22Rv1 (cell line): ENCODE measurements around the gene RABGGTA.

Source experiments
- ZFX ChIP-seq: fragments of 450-650 bp; IDR thresholded peaks from 2 replicates; pipeline ENCODE4 v1.6.1; 2017; ENCODE audit warnings: antibody characterized with exemption, borderline replicate concordance
- TF ChIP-seq, protein P1 (sequence below): fragments of 450-650 bp; IDR thresholded peaks from 2 replicates; pipeline ENCODE4 v1.5.1; 2017; ENCODE audit warnings: mild to moderate bottlenecking

DNA sequence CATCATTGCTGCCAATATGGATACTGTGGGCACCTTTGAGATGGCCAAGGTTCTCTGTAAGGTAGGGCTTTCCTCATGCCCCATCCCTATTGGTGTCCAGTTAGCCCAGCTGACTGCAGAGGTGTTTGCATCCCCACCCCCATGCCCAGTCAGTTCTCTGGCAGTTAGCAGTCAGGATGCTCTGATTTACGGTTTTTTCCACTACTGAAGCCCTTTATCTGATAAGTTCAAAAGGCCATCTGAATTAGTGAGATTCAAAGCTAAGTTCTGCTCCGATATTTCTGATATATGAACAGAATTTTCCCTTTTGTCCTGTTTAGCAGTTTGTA lies 37.9 kb downstream of the RABGGTA start:
- TF ChIP-seq, protein P1, sequence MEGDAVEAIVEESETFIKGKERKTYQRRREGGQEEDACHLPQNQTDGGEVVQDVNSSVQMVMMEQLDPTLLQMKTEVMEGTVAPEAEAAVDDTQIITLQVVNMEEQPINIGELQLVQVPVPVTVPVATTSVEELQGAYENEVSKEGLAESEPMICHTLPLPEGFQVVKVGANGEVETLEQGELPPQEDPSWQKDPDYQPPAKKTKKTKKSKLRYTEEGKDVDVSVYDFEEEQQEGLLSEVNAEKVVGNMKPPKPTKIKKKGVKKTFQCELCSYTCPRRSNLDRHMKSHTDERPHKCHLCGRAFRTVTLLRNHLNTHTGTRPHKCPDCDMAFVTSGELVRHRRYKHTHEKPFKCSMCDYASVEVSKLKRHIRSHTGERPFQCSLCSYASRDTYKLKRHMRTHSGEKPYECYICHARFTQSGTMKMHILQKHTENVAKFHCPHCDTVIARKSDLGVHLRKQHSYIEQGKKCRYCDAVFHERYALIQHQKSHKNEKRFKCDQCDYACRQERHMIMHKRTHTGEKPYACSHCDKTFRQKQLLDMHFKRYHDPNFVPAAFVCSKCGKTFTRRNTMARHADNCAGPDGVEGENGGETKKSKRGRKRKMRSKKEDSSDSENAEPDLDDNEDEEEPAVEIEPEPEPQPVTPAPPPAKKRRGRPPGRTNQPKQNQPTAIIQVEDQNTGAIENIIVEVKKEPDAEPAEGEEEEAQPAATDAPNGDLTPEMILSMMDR, result no peak
- TF ChIP-seq ZFX, result no peak
